ENCODE results near the gene CASQ2.

DNA sequence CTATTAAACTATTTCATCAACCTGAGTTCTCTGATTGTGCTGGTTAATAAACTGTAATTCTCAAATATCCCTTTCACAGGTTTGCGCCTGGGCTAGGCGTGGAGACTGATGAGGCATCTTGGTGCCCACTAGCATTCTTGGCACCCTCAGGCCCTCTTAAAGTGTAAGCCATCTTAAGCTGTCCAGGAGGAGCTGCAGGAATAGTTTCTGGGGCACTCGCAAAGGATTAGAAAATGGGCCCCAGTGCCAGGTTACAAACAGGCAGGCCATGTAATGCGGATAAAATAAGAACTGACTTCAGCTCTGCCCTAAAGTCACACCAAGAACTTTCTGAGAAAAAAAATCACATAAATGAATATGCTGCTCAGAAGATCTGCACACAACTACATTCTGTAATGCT, 1.1 kb downstream of the CASQ2 start:
- TF ChIP-seq RCOR1 (IDR thresholded peaks at IDR 0.05; ENCODE audit: insufficient replicate concordance, low read length): no peak
- TF ChIP-seq RAD21 (IDR thresholded peaks at IDR 0.05; ENCODE audit: low read length): no peak
- TF ChIP-seq CTCF (conservative IDR thresholded peaks at IDR 0.05; ENCODE audit: low read depth, low read length): no peak
- no peak for TF ChIP-seq POLR2A (IDR thresholded peaks at IDR 0.05; ENCODE audit: low read depth, low read length)
- no peak for TF ChIP-seq NFE2L2 (IDR thresholded peaks at IDR 0.05; ENCODE audit: low read depth, low read length)
- no peak for TF ChIP-seq USF2 (IDR thresholded peaks at IDR 0.05; ENCODE audit: low read depth, low read length)
- TF ChIP-seq RFX5 (IDR thresholded peaks at IDR 0.05; ENCODE audit: low read depth, low read length): no peak
- no peak for TF ChIP-seq SMC3 (IDR thresholded peaks at IDR 0.05; ENCODE audit: low read depth, low read length)
- no peak for TF ChIP-seq MAFK (IDR thresholded peaks at IDR 0.05; ENCODE audit: low read depth, low read length)
- no peak for TF ChIP-seq CEBPB (IDR thresholded peaks at IDR 0.05; ENCODE audit: low read depth, low read length)

Data from IMR-90 (cell line).